ENCODE measurements around the gene POP7.

The POP7 gene

GRCh38 chr7:100686201-100686821 is 19.6 kb upstream of the POP7 start:
- TF ChIP-seq CTCF (IDR thresholded peaks at IDR 0.05), result no peak
- no peak for TF ChIP-seq ZFX (IDR thresholded peaks at IDR 0.05; ENCODE audit: borderline replicate concordance)

DNA sequence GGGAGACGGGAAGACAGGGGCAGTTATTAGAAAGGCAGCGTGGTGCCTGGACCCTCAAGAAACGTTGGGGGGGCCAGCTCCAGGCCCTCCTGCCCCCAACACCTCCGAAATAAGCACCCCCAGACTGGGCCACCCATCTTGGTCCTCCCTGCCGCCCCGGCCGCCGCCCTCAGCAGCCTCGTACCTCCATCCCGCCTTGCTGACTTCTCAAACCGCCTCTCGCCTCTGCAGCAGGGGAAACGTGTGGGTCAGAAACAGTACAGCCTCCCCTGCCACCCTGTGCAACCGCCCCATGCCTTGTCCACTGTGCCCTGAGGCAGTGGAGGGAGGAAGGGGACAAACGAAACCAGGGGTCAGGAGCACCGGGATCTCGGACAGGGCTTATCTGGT is 19.1 kb upstream of the POP7 start:
- no peak overlapping the region for H3K27ac ChIP-seq

More at GRCh38 chr7:100686201-100686821, 19.6 kb upstream of the POP7 start:
- H3K27ac ChIP-seq, result no peak overlapping the region

DNA sequence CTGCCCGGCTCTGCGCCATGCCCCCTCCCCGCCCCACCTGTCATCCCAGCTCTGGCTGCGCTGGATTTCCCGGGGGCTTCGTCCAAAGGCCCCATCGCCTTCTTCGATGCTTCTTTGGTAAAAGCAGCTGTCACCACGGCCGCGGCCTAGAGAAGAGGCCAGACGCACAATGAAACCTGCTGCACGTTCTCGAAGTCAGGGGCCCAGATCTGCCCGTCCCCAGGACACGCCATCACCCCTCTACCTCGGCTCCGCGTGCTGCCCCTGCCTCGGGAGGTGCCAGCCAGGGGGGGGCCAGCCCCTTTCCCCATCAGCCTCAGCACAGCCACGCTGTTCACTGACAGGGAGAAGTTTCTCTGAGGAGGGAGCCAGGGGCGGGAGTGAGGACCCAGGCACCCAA is 18.7 kb upstream of the POP7 start:
- TF ChIP-seq CTCF (IDR thresholded peaks at IDR 0.05) (no peak), ZFX (IDR thresholded peaks at IDR 0.05; ENCODE audit: borderline replicate concordance) (no peak)
- H3K27ac ChIP-seq, result no peak overlapping the region

More for the DNA sequence above, 19.1 kb upstream of the POP7 start:
- TF ChIP-seq CTCF (IDR thresholded peaks at IDR 0.05) (no peak), ZFX (IDR thresholded peaks at IDR 0.05; ENCODE audit: borderline replicate concordance) (no peak)

DNA sequence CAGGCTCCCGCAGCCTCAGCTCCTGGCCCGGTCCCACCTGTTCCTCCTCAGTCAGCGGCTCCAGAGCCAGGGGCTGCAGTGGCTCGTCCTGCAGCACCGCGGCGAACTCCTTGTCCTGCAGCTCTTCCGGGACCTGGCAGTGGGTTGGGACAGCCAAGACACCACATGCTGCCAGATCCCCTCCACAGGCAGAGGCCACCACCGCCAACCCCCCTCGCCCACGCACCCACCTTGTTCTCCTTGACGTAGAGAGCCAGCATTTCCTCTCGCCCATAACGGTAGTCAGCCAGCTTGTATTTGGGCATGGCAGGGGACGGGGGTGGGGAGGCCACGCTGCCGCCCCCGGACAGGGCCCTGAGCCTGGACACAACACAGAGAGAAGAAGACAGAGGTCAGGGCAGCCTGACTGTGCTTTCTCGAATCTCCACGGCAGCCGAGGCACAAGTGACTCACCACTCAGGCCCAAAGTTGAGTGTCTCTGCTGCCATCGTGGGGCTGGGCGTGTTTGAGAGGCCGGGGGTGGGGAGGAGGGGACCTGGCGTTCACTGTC is 18.1 kb upstream of the POP7 start:
- no peak for TF ChIP-seq ZFX (IDR thresholded peaks at IDR 0.05; ENCODE audit: borderline replicate concordance)
- TF ChIP-seq CTCF (IDR thresholded peaks at IDR 0.05), result no peak
- H3K27ac ChIP-seq, result no peak overlapping the region

DNA sequence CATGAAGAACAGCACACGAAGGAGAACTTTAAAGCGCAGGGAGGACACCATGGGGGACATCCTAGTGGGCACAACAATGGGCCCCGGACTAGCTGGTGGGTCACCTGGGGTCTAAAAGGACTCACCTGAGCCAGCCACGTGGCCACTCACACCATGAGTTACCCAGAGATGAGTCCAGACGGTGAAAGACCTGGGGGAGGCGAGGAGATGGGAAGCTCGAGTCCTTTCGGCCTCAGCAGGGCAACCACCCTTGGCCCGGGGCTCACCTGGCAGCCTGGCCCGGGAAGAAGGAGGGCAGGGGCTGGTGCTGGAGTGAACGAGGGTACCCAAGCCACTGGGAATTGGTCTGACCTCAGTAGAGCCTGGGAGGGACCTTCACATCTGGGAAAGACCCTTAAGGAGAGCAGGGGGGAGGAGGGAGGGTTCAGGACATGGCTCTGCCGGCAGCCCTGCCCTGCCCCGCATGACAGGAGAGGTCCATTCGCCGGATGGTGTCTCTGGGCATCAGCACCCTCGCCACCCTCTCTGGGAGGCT is 17.5 kb upstream of the POP7 start:
- no peak overlapping the region for H3K27ac ChIP-seq
- TF ChIP-seq ZFX (IDR thresholded peaks at IDR 0.05; ENCODE audit: borderline replicate concordance), result no peak
- TF ChIP-seq CTCF (IDR thresholded peaks at IDR 0.05), result no peak

DNA sequence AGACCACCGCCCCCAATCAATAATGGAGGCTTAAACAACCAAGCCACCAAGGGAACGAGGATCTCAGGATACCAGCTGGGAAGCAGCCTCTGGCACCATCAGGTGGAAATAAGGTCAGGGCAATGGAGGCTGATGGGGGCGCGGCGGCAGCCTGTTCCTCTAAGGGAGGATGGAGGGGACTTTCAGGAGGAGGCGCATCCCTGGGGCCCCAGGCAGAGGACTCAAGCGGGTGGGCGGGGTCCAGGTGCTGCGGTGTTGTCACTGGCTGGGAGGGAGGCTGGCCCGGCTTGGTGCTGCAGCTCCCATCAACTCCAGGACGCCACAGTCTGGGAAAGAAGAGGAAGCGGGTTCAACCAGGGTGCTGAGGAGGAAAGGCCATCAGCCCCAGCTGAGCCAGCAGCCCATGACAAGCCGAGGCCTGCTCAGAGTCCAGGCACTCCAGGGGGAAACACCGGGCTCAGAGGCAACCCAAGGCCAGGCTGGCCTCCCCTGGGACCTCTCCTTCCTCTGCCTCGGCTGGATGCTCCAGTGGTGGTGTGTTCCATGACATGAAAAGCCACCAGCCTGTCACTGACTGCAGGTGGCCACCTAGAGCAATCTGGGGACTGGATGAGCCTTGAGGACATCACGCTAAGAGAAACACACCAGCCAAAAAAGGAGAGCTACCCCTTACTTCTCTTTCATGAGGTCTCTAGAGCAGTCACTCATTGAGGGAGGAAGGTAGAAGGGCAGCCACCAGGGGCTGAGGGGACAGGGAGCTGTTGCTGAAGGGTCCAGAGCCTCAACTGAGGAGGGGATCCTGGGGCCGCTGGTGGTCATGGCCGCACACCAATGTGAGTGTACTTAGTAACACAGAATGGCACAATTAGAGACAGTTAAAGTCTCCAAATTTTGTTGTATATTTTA is 16.4 kb upstream of the POP7 start:
- TF ChIP-seq CTCF (IDR thresholded peaks at IDR 0.05), result no peak
- no peak for TF ChIP-seq ZFX (IDR thresholded peaks at IDR 0.05; ENCODE audit: borderline replicate concordance)

More for the DNA sequence above, 16.4 kb upstream of the POP7 start:
- H3K27ac ChIP-seq, result no peak overlapping the region
